ENCODE data around the gene ZIC5.

ZIC5 gene

GRCh38 chr13:99930925-99931324 lies 40.6 kb downstream of the ZIC5 start:
- no peak for DNase-seq

GRCh38 chr13:99929866-99930265 lies 41.7 kb downstream of the ZIC5 start:
- DNase-seq, result no peak

GRCh38 chr13:99926014-99926731 lies 45.4 kb downstream of the ZIC5 start:
- DNase-seq, result peak; percentile 76

GRCh38 chr13:99923877-99924582 lies 47.5 kb downstream of the ZIC5 start:
- DNase-seq, result no peak

DNA sequence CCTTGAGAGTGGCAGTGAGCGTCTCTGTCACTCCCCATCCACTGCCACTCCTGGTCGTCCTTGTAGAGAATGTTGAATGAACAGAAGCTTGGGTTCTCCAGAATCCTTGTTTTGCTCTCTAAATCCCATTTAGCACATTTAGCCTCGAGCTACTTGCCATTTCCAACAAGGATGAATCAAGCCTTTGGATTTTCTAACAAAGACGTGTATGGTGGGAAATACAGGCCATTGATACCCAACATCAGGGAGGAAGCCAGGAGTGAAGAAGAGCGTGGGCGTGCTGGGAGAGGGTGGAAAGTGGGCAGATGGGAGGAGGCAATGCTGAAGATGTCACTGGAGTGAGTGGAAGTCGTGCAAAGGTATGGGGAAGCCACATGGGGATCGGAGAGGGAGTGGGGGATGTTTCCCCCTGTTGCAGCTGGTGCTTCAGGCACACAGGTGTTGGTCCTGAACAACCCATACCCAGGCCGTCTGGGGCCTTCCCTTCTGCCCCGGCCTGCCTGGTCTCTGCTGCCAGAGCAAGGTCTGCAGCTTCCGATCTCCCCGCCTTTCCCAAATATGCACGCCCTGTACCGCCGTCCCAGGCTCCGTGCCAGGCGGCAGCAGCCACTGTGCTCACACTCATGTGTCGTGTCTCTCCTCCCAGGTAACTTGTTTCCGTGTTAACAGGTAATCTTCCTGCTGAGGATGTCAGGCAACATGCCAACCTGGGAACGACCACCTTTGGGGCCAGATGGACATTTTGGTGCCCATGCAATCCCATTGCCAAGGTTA lies 48.7 kb downstream of the ZIC5 start:
- peak; percentile 50 for DNase-seq

DNA sequence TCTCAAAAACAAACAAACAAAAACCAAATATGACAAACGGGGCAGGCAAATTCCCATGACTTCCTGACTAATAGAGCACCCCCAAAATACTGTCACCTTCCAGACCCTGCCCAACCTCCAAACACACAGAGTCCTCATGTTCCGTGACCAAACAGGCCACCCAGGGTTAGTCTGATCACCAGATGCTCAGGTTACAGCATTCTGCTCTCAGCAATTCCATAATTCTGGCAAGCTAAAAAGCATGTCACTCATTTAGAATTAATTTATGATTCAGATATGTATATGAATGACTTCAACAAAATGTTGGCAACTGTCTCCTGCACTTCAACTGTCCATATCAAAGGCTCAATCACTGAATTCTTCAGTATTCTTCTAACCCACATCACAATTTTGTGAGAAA lies 52.4 kb downstream of the ZIC5 start:
- no peak for DNase-seq

DNA sequence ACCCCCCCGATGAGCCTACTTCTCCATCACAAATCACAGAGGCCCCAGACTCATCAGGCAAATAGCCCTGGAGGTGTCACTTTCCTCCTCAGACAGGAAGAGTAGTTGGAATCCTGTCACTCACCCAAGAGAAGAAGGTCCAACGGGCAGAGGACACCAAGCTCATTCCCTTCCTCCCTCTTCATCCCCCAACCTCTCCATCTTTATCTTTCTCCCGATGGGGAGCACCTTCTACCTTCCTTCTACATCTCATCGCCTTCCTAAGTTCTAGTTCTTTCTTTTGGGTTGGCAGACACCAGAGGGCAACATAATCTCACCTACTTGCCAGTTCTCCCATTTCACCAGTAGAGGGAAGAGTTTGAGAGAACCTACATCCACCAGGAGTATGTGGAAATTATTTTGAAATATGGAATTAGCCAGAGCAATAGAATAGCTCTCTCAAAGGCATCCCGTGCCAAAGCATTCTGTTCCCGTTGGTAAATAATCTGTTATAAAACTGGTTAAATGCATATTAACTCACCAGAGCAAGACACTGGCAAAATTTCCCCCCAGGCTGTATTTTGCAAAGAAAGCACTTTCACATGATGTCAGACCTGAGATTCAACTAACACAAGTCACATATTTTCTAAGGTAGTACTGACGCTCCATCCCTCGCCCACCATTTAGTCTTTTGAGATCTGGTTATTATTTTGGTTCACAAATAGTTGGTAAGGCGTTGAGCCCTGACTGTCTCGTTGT lies 55.0 kb downstream of the ZIC5 start:
- DNase-seq, result peak; percentile 78

DNA sequence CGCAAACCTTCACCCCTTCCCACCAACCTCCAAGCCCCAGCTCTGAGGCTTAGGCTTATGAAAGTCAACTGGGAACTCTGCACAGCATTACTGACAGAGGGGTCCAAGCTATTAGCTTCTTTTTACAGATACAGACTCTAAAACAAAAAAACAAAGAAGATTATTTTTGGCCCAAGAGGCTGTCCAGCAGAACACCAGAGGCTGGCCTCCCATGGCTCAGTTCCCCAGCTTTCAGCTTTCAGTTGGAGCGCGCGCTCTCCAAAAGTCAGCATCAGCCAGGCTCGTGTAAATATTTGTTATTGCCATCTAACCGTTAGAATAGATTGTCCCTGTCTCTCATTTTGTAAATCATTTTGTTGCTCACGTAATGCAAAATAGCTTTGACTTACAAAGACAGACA lies 58.4 kb downstream of the ZIC5 start:
- DNase-seq, result peak; percentile 61

All from NCI-H345 (cell line).